GM21423 (cell line): ENCODE measurements around the gene TENT4B.

ENCODE experiments used
- ATAC-seq: cut with Tn5 transposase; IDR thresholded peaks from one replicate; pipeline ENCODE4 v1.9.1; 2021; ENCODE audit warnings: mild to moderate bottlenecking, moderate library complexity; ENCODE audit not compliant: unreplicated experiment

The TENT4B gene

GRCh38 chr16:50268352-50268751, 115.2 kb downstream of the TENT4B start:
- ATAC-seq, result no peak

- ATAC-seq, result no peak
Observed at GRCh38 chr16:50269061-50269705, 116.1 kb downstream of the TENT4B start.

- no peak for ATAC-seq
Observed at GRCh38 chr16:50269769-50270509, 116.8 kb downstream of the TENT4B start.

GRCh38 chr16:50270510-50271147, 117.5 kb downstream of the TENT4B start:
- no peak for ATAC-seq

- ATAC-seq, result no peak
Observed at GRCh38 chr16:50271148-50272041, 118.3 kb downstream of the TENT4B start.

- no peak for ATAC-seq
Observed at GRCh38 chr16:50272111-50272571, 119.0 kb downstream of the TENT4B start.

GRCh38 chr16:50272687-50273381, 119.7 kb downstream of the TENT4B start:
- no peak for ATAC-seq

GRCh38 chr16:50273382-50273690, 120.2 kb downstream of the TENT4B start:
- no peak for ATAC-seq

- peak; percentile 62 for ATAC-seq
Observed at GRCh38 chr16:50273888-50274325, 120.8 kb downstream of the TENT4B start.

GRCh38 chr16:50274326-50275097, 121.4 kb downstream of the TENT4B start:
- ATAC-seq, result peak; percentile 39

- no peak for ATAC-seq
Observed at GRCh38 chr16:50275098-50275415, 122.0 kb downstream of the TENT4B start.

GRCh38 chr16:50275428-50276325, 122.6 kb downstream of the TENT4B start:
- no peak for ATAC-seq

- ATAC-seq, result no peak
Observed at GRCh38 chr16:50276326-50276640, 123.2 kb downstream of the TENT4B start.

- no peak for ATAC-seq
Observed at GRCh38 chr16:50276801-50277555, 123.9 kb downstream of the TENT4B start.

- ATAC-seq, result no peak
Observed at GRCh38 chr16:50278251-50278650, 125.1 kb downstream of the TENT4B start.

GRCh38 chr16:50279504-50279865, 126.4 kb downstream of the TENT4B start:
- ATAC-seq, result no peak

- no peak for ATAC-seq
Observed at GRCh38 chr16:50280932-50281331, 127.8 kb downstream of the TENT4B start.
